ENCODE measurements around the gene C5orf47.

DNA sequence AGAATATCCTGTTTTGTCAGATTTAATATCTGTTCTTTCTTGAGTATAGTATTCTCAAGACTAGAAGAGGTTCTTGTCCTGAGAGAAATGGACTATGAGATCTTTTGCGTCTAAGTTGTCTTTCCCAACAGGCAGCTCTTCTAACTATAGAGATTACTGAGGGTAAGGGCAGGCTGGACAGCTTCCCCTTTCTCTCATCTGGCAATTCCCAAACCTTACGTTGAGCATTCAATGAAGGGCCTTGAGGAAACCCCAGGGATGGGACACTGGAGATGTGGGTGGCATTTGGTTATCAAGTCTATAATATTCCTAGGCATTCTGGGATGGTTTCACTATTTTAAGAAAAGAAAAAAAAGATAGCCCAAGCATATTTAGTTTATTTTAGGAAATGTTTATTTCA, 28.0 kb upstream of the C5orf47 start:
- TF ChIP-seq, protein P1, sequence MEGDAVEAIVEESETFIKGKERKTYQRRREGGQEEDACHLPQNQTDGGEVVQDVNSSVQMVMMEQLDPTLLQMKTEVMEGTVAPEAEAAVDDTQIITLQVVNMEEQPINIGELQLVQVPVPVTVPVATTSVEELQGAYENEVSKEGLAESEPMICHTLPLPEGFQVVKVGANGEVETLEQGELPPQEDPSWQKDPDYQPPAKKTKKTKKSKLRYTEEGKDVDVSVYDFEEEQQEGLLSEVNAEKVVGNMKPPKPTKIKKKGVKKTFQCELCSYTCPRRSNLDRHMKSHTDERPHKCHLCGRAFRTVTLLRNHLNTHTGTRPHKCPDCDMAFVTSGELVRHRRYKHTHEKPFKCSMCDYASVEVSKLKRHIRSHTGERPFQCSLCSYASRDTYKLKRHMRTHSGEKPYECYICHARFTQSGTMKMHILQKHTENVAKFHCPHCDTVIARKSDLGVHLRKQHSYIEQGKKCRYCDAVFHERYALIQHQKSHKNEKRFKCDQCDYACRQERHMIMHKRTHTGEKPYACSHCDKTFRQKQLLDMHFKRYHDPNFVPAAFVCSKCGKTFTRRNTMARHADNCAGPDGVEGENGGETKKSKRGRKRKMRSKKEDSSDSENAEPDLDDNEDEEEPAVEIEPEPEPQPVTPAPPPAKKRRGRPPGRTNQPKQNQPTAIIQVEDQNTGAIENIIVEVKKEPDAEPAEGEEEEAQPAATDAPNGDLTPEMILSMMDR (IDR thresholded peaks at IDR 0.05): no peak
- TF ChIP-seq RAD21 (conservative IDR thresholded peaks at IDR 0.05 in 1 of 2, IDR thresholded peaks at IDR 0.05 in 1 of 2) (no peak), POLR2A (IDR thresholded peaks at IDR 0.05; ENCODE audit: low read length) (no peak), PBX3 (IDR thresholded peaks at IDR 0.05) (no peak), MAFK (IDR thresholded peaks at IDR 0.05; ENCODE audit: partially characterized antibody) (no peak), ESRRA (IDR thresholded peaks at IDR 0.05; ENCODE audit: borderline replicate concordance, low read length) (no peak)
- TF ChIP-seq, protein P2, sequence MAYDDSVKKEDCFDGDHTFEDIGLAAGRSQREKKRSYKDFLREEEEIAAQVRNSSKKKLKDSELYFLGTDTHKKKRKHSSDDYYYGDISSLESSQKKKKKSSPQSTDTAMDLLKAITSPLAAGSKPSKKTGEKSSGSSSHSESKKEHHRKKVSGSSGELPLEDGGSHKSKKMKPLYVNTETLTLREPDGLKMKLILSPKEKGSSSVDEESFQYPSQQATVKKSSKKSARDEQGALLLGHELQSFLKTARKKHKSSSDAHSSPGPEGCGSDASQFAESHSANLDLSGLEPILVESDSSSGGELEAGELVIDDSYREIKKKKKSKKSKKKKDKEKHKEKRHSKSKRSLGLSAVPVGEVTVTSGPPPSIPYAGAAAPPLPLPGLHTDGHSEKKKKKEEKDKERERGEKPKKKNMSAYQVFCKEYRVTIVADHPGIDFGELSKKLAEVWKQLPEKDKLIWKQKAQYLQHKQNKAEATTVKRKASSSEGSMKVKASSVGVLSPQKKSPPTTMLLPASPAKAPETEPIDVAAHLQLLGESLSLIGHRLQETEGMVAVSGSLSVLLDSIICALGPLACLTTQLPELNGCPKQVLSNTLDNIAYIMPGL (CRISPR knock-in tag; IDR thresholded peaks at IDR 0.05; ENCODE audit: borderline replicate concordance): no peak
- TF ChIP-seq, protein P3, sequence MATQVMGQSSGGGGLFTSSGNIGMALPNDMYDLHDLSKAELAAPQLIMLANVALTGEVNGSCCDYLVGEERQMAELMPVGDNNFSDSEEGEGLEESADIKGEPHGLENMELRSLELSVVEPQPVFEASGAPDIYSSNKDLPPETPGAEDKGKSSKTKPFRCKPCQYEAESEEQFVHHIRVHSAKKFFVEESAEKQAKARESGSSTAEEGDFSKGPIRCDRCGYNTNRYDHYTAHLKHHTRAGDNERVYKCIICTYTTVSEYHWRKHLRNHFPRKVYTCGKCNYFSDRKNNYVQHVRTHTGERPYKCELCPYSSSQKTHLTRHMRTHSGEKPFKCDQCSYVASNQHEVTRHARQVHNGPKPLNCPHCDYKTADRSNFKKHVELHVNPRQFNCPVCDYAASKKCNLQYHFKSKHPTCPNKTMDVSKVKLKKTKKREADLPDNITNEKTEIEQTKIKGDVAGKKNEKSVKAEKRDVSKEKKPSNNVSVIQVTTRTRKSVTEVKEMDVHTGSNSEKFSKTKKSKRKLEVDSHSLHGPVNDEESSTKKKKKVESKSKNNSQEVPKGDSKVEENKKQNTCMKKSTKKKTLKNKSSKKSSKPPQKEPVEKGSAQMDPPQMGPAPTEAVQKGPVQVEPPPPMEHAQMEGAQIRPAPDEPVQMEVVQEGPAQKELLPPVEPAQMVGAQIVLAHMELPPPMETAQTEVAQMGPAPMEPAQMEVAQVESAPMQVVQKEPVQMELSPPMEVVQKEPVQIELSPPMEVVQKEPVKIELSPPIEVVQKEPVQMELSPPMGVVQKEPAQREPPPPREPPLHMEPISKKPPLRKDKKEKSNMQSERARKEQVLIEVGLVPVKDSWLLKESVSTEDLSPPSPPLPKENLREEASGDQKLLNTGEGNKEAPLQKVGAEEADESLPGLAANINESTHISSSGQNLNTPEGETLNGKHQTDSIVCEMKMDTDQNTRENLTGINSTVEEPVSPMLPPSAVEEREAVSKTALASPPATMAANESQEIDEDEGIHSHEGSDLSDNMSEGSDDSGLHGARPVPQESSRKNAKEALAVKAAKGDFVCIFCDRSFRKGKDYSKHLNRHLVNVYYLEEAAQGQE (IDR thresholded peaks at IDR 0.05): no peak
